A549 treated with Hydrocortisone at 1 μM for 4 hours (cell line): ENCODE measurements around the gene TMIGD2. TPM values are rescaled to one million over a fixed set of nuclear protein-coding genes. Genes with fewer than 3 reads are reported as not detected.

Experiments used
- total RNA-seq: library from RNA; stranded (reverse); fragments of 200-300 nt; extraction: Qiagen RNA extraction; gene quantifications from 5 replicates; pipeline ENCODE4 v1.2.3, GENCODE V29; 2022

Gene TMIGD2
- not detected in 5 replicates for total RNA-seq

GRCh38 chr19:4302243-4302640, at the start of gene TMIGD2:
Gene TMIGD2, minus strand, starts transcription at chr19:4302389. Its CDS starts 4 bp downstream, at chr19:4302385.

GRCh38 chr19:4343370-4344307, 41.5 kb upstream of the TMIGD2 start, which contains the start of gene MPND:
Gene MPND, plus strand, starts transcription at chr19:4343562. Its CDS starts 32 bp downstream, at chr19:4343594.

GRCh38 chr19:4338441-4339355, 36.5 kb upstream of the TMIGD2 start, which contains the start of gene STAP2:
Gene STAP2, minus strand, starts transcription at chr19:4338827. Its CDS starts 74 bp downstream, at chr19:4338753.

GRCh38 chr19:4304538-4305256, 2.5 kb upstream of the TMIGD2 start, which contains the start of gene FSD1:
Gene FSD1, plus strand, starts transcription at chr19:4304598. Its CDS starts 149 bp downstream, at chr19:4304747.

GRCh38 chr19:4278419-4279266, 23.5 kb downstream of the TMIGD2 start, which contains the start of gene SHD:
Gene SHD, plus strand, starts transcription at chr19:4279266. Its CDS starts 798 bp downstream, at chr19:4280064.

GRCh38 chr19:4246767-4247593, 55.2 kb downstream of the TMIGD2 start, which contains the start of gene YJU2:
Gene YJU2, plus strand, starts transcription at chr19:4247080. Its CDS starts 67 bp downstream, at chr19:4247147.

Other genes with a start within 250 kb of the TMIGD2 start
- gene ZBTB7A, start 235.5 kb downstream of the TMIGD2 start, total RNA-seq = 16.5 to 23.8 TPM (median 21.8 TPM) in 5 replicates
- 128 to 186 TPM (median 169 TPM) in 5 replicates for gene MAP2K2, start 178.3 kb downstream of the TMIGD2 start, total RNA-seq
- 0.03 to 0.13 TPM (median 0.08 TPM) in 5 replicates for gene CREB3L3, start 148.8 kb downstream of the TMIGD2 start, total RNA-seq
- 27.9 to 37.4 TPM (median 33.5 TPM) in 5 replicates for gene SIRT6, start 119.8 kb downstream of the TMIGD2 start, total RNA-seq
- 0.14 to 0.24 TPM (median 0.22 TPM) in 5 replicates for gene ANKRD24, start 119.7 kb downstream of the TMIGD2 start, total RNA-seq
- 2.5 to 3.9 TPM (median 3.4 TPM) in 5 replicates for gene EBI3, start 72.9 kb downstream of the TMIGD2 start, total RNA-seq
- gene YJU2, start 55.3 kb downstream of the TMIGD2 start, total RNA-seq = 17.9 to 21.7 TPM (median 19.3 TPM) in 5 replicates
- 0.07 TPM in 1 of 5 replicates, not detected in the others for gene SHD, start 23.1 kb downstream of the TMIGD2 start, total RNA-seq
- gene FSD1, start 2.2 kb upstream of the TMIGD2 start, total RNA-seq = 7.6 to 8.8 TPM (median 7.8 TPM) in 5 replicates
- 0.22 TPM in 1 of 5 replicates, not detected in the others for gene STAP2, start 36.4 kb upstream of the TMIGD2 start, total RNA-seq
- gene MPND, start 41.2 kb upstream of the TMIGD2 start, total RNA-seq = 8.6 to 12.4 TPM (median 10.9 TPM) in 5 replicates
- gene SH3GL1, start 98.2 kb upstream of the TMIGD2 start, total RNA-seq = 50.2 to 59.5 TPM (median 56.2 TPM) in 5 replicates
- 19.7 to 23.9 TPM (median 20.6 TPM) in 5 replicates for gene CHAF1A, start 100.3 kb upstream of the TMIGD2 start, total RNA-seq
- 44.1 to 58.8 TPM (median 57.7 TPM) in 5 replicates for gene UBXN6, start 155.4 kb upstream of the TMIGD2 start, total RNA-seq
- gene HDGFL2, start 169.9 kb upstream of the TMIGD2 start, total RNA-seq = 24.4 to 28.0 TPM (median 25.7 TPM) in 5 replicates
- 0.10 to 0.16 TPM (median 0.12 TPM) in 5 replicates for gene PLIN4, start 216.1 kb upstream of the TMIGD2 start, total RNA-seq
- 0.06 to 0.20 TPM (median 0.12 TPM) in 5 replicates for gene PLIN5, start 232.8 kb upstream of the TMIGD2 start, total RNA-seq
- 0.06 to 0.24 TPM (median 0.08 TPM) in 5 replicates for gene LRG1, start 237.6 kb upstream of the TMIGD2 start, total RNA-seq